ENCODE measurements around the gene SRPK2. TPM values are rescaled to one million over a fixed set of nuclear protein-coding genes. Genes with fewer than 3 reads are reported as not detected.
A peak's percentile ranks its signal among the peaks of the same experiment; 100 is the strongest.

Gene SRPK2
- total RNA-seq, 1 experiment from 2014 or later: 58.2 TPM

- no peak for DNase-seq (ENCODE audit: low read depth, low spot score)
- Histone ChIP-seq H3K4me1 (ENCODE audit: control insufficient read depth, insufficient read depth, low read length) (peaks cover 22% of the 10 kb centered on the region), H3K27me3 (ENCODE audit: control insufficient read depth, insufficient read depth, low read length) (no peaks in the 10 kb centered on the region), H3K9me3 (ENCODE audit: control insufficient read depth, insufficient read depth, low read depth, low read length) (no peaks in the 10 kb centered on the region), H3K27ac (ENCODE audit: low read length) (no peak overlapping the region), H3K4me3 (ENCODE audit: low read depth in 2 of 2, low read length in 2 of 2) (no peak overlapping the region), H3K36me3 (ENCODE audit: control insufficient read depth, insufficient read depth, low read length) (no peaks in the 10 kb centered on the region)
- in situ Hi-C loops (cut with HindIII; ENCODE audit: low pct_unique_long_range_greater_than_20kb, low sequenced_read_pairs) (no loop called here), intact Hi-C loops (cut with micrococcal nuclease; ENCODE audit: unreplicated experiment) (no loop called here)
- TF ChIP-seq CTCF (IDR thresholded peaks at IDR 0.05) (no peak), REST (IDR thresholded peaks at IDR 0.05; ENCODE audit: insufficient read depth in 1 of 2, low read depth in 2 of 2, low read length in 1 of 2) (no peak), SIN3A (IDR thresholded peaks at IDR 0.05; ENCODE audit: borderline replicate concordance, insufficient read depth, low read depth, low read length) (no peak), POLR2AphosphoS5 (IDR thresholded peaks at IDR 0.05; ENCODE audit: low read depth, low read length) (no peak), TCF7L2 (IDR thresholded peaks at IDR 0.05; ENCODE audit: low read depth, low read length) (no peak)
- BruUV-seq (replicated peaks): no TSS peak
- CTCF ChIA-PET: no interaction called here
- POLR2A ChIA-PET: interaction anchor here (0.6 kb wide), 1 partner anchor 119 kb away, joined by 5 read pairs; no protein-coding TSS in a partner anchor
- no peak for ATAC-seq
Measured at GRCh38 chr7:105218215-105218614, 170.5 kb downstream of the SRPK2 start.

GRCh38 chr7:105216786-105217185, 171.9 kb downstream of the SRPK2 start:
- Histone ChIP-seq H3K9me3 (ENCODE audit: control insufficient read depth, insufficient read depth, low read depth, low read length) (no peaks in the 10 kb centered on the region), H3K4me1 (ENCODE audit: control insufficient read depth, insufficient read depth, low read length) (peaks cover 15% of the 10 kb centered on the region; the same call in 1 of the 2 replicates), H3K27ac (ENCODE audit: low read length) (no peak overlapping the region), H3K27me3 (ENCODE audit: control insufficient read depth, insufficient read depth, low read length) (no peaks in the 10 kb centered on the region), H3K4me3 (ENCODE audit: low read depth in 2 of 2, low read length in 2 of 2) (no peak overlapping the region), H3K36me3 (ENCODE audit: control insufficient read depth, insufficient read depth, low read length) (no peaks in the 10 kb centered on the region)
- in situ Hi-C loops (cut with HindIII; ENCODE audit: low pct_unique_long_range_greater_than_20kb, low sequenced_read_pairs) (no loop called here), intact Hi-C loops (cut with micrococcal nuclease; ENCODE audit: unreplicated experiment) (no loop called here)
- BruUV-seq (replicated peaks): no TSS peak
- DNase-seq (ENCODE audit: low read depth, low spot score) (no peak), ATAC-seq (peak; percentile 43)
- POLR2A ChIA-PET: no interaction called here
- TF ChIP-seq TCF7L2 (IDR thresholded peaks at IDR 0.05; ENCODE audit: low read depth, low read length) (no peak), REST (IDR thresholded peaks at IDR 0.05; ENCODE audit: insufficient read depth in 1 of 2, low read depth in 2 of 2, low read length in 1 of 2) (no peak), CTCF (IDR thresholded peaks at IDR 0.05) (no peak), POLR2AphosphoS5 (IDR thresholded peaks at IDR 0.05; ENCODE audit: low read depth, low read length) (no peak), SIN3A (IDR thresholded peaks at IDR 0.05; ENCODE audit: borderline replicate concordance, insufficient read depth, low read depth, low read length) (no peak)
- CTCF ChIA-PET: no interaction called here
